ENCODE results near the gene CRADD.

GRCh38 chr12:93753838-93754429 lies 76.8 kb downstream of the CRADD start:
- TF ChIP-seq CTCF (IDR thresholded peaks at IDR 0.05): no peak
- TF ChIP-seq POLR2A (IDR thresholded peaks at IDR 0.05): no peak
